HG03175 (cell line): ENCODE data around the gene PRR35.

Experiments
- ATAC-seq: cut with Tn5 transposase; IDR thresholded peaks from one replicate; pipeline ENCODE4 v1.9.1; 2021; ENCODE audit warnings: mild to moderate bottlenecking, moderate library complexity; ENCODE audit not compliant: unreplicated experiment

The PRR35 gene

GRCh38 chr16:578232-578869 is 18.2 kb downstream of the PRR35 start:
- no peak for ATAC-seq

- no peak for ATAC-seq
Measured at GRCh38 chr16:578870-579405, 18.7 kb downstream of the PRR35 start.

- ATAC-seq, result no peak
Measured at GRCh38 chr16:580141-580945, 20.1 kb downstream of the PRR35 start.

GRCh38 chr16:580946-581498 is 20.8 kb downstream of the PRR35 start:
- no peak for ATAC-seq

- ATAC-seq, result no peak
Measured at GRCh38 chr16:582218-582613, 22.0 kb downstream of the PRR35 start.

GRCh38 chr16:582614-583331 is 22.6 kb downstream of the PRR35 start:
- no peak for ATAC-seq

- no peak for ATAC-seq
Measured at GRCh38 chr16:583470-583814, 23.2 kb downstream of the PRR35 start.

- no peak for ATAC-seq
Measured at GRCh38 chr16:583815-584591, 23.8 kb downstream of the PRR35 start.

- ATAC-seq, result no peak
Measured at GRCh38 chr16:585351-585750, 25.2 kb downstream of the PRR35 start.

- ATAC-seq, result no peak
Measured at GRCh38 chr16:586047-586644, 26.0 kb downstream of the PRR35 start.

- ATAC-seq, result no peak
Measured at GRCh38 chr16:586645-587590, 26.7 kb downstream of the PRR35 start.

GRCh38 chr16:588639-588888 is 28.4 kb downstream of the PRR35 start:
- ATAC-seq, result peak; percentile 7

GRCh38 chr16:588889-589657 is 28.9 kb downstream of the PRR35 start:
- ATAC-seq, result peak; percentile 75

GRCh38 chr16:589658-590187 is 29.5 kb downstream of the PRR35 start, which contains the start of gene RAB40C:
Gene RAB40C, plus strand, starts transcription at chr16:590066. Its CDS starts 226 bp downstream, at chr16:590292.
- peak; percentile 77 for ATAC-seq

GRCh38 chr16:590188-590814 is 30.1 kb downstream of the PRR35 start:
- ATAC-seq, result no peak

GRCh38 chr16:590815-591200 is 30.6 kb downstream of the PRR35 start:
- no peak for ATAC-seq

- ATAC-seq, result no peak
Measured at GRCh38 chr16:591231-591630, 31.0 kb downstream of the PRR35 start.
